Thyroid gland (tissue), 4 donors: Measurements from ENCODE around the gene PLCB4.

ENCODE experiments used
- POLR2A ChIP-seq, 2 donors: fragments of 450-650 bp; IDR thresholded peaks; one replicate each; pipeline ENCODE4 v1.6.1; 2017; ENCODE audit warnings: antibody characterized with exemption in 2 of 2, mild to moderate bottlenecking in 2 of 2, moderate library complexity in 1 of 2
- TF ChIP-seq, protein P1 (sequence below), 6 experiments: fragments of 200-600 bp in 3 of 6; fragments of 450-650 bp in 3 of 6; sonication (generic) in 3 of 6; IDR thresholded peaks; one replicate each; pipeline ENCODE4 v1.5.1; 2016 to 2019; ENCODE audit warnings: antibody characterized with exemption in 6 of 6, mild to moderate bottlenecking in 2 of 6, inconsistent platforms in 1 of 6, moderate library complexity in 1 of 6

- TF ChIP-seq, protein P1, sequence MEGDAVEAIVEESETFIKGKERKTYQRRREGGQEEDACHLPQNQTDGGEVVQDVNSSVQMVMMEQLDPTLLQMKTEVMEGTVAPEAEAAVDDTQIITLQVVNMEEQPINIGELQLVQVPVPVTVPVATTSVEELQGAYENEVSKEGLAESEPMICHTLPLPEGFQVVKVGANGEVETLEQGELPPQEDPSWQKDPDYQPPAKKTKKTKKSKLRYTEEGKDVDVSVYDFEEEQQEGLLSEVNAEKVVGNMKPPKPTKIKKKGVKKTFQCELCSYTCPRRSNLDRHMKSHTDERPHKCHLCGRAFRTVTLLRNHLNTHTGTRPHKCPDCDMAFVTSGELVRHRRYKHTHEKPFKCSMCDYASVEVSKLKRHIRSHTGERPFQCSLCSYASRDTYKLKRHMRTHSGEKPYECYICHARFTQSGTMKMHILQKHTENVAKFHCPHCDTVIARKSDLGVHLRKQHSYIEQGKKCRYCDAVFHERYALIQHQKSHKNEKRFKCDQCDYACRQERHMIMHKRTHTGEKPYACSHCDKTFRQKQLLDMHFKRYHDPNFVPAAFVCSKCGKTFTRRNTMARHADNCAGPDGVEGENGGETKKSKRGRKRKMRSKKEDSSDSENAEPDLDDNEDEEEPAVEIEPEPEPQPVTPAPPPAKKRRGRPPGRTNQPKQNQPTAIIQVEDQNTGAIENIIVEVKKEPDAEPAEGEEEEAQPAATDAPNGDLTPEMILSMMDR (IDR thresholded peaks at IDR 0.05), result no peak
- no peak for TF ChIP-seq POLR2A (IDR thresholded peaks at IDR 0.05)
These were observed 73.0 kb downstream of the PLCB4 start for GRCh38 chr20:9141921-9142320.
